ENCODE results near the gene KLHL14.

Gene KLHL14

GRCh38 chr18:32770666-32771168, 2.1 kb downstream of the KLHL14 start:
- peak; percentile 17 for DNase-seq (ENCODE audit: low spot score)

GRCh38 chr18:32770054-32770665, 2.7 kb downstream of the KLHL14 start:
- DNase-seq (ENCODE audit: low spot score): peak; percentile 23

- peak; percentile 58 for DNase-seq (ENCODE audit: low spot score)
Measured at GRCh38 chr18:32769586-32770053, 3.2 kb downstream of the KLHL14 start.

GRCh38 chr18:32769071-32769585, 3.7 kb downstream of the KLHL14 start:
- DNase-seq (ENCODE audit: low spot score): no peak

GRCh38 chr18:32767400-32767799, 5.4 kb downstream of the KLHL14 start:
- no peak for DNase-seq (ENCODE audit: low spot score)

DNA sequence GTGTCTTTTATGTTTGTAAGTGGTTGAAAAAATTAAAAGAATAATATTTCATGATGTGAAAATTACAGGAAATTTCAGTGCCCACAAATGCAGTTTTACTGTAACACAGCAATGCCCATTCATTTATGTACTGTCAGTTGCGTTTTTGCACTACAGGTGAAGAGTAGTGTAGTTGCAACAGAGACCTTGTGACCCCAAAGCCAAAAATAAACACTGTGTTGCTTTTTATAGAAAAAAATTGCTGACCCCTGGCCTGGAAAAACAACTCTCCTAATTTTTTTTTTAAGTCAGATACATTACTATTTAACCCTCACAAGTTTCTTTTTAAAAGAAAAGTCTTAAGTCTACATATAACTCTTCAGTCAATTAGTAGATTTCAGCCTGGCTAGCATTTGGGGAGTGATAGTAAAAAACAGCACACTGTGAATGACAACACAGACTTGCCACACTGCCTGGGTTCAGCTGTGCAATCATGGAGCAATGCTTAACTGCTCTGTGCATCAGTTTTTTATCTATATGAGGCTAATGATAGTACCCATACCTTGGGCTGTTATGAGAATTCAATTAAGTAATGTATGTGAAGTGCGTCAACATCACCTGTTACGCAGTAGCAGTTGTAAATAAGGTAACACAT, 8.1 kb downstream of the KLHL14 start:
- DNase-seq (ENCODE audit: low spot score): no peak

- DNase-seq (ENCODE audit: low spot score): no peak
Measured at GRCh38 chr18:32763293-32763692, 9.5 kb downstream of the KLHL14 start.

DNA sequence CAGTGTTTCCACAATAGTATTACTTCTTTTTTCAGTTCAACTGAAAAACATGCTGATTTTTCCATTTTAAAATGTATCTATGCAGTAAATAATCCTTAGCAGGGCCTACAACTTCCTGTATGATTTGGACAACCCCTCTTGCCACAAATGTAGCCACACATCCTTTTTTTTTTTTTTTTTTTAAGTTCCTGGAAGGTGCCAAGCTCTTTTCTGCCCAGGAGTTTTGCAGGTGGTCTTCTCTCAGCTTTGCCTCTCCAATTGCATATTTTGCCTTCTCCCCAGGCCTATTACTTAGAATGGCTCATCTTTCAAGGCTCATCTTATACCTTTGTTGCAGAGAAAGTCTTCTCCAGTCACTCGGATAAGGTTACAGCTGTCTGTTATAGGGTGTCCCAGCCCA, 11.6 kb downstream of the KLHL14 start:
- no peak for DNase-seq (ENCODE audit: low spot score)

- DNase-seq (ENCODE audit: low spot score): peak; percentile 32
Measured at GRCh38 chr18:32760391-32760790, 12.4 kb downstream of the KLHL14 start.

GRCh38 chr18:32759611-32760167, 13.1 kb downstream of the KLHL14 start:
- DNase-seq (ENCODE audit: low spot score): no peak

- DNase-seq (ENCODE audit: low spot score): peak; percentile 45
Measured at GRCh38 chr18:32754508-32755263, 18.1 kb downstream of the KLHL14 start.

- DNase-seq (ENCODE audit: low spot score): no peak
Measured at GRCh38 chr18:32753656-32754260, 19.1 kb downstream of the KLHL14 start.

DNA sequence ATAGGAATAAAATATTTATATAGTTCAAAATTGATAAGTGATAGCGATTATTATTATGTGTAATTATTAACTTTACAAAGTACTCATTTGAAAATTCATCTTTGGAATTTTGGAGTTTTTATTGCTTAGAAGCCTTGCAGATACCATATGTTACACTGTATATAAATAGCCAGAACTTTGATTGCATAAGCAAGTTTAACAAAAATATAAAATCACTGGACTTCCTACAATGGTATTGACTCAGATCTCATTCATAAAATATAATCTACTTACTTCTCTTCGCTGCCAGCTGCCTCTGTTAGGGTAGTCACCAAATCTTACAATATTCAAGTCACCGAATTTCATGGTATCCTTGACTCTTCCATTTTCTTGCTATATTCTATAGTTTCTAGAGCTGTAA, 22.5 kb downstream of the KLHL14 start:
- DNase-seq (ENCODE audit: low spot score): no peak

DNA sequence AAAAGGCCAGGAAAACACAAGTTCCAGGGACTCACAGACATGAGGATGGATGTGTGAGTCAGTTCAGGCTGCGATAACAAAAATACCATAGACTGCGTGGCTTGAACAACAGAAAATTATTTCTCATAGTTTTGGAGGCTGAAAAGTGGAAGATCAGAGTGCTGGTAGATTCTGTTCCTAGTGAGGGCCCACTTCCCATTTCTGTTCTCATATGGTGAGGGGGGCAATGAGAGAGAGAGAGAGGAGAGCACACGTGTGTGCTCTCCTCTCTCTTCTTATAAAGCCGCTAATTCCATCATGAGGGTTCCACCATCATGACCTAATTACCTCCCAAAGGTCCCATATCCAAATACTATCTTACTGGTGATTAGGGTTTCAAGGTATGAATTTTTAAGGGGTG, 23.0 kb downstream of the KLHL14 start:
- no peak for DNase-seq (ENCODE audit: low spot score)

DNA sequence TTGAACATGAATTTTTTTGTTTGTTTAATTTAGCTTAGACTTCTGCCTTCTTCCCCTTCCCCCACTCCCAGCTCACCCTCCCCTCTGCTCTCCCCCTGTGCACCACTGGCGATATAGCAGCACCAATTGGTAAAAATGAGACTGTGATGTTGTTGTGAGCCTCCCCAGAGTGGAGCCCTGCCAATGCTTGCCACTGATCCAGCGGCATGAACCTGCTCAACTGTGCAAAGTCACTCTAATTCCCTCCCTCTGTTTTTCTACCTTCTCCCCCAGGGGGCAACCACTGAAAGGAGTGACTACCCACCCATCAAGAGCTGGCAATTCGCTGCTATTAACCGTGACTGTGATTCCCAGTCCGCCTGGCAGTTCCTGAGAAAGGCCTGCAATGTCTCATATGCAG, 30.2 kb downstream of the KLHL14 start:
- peak; percentile 20 for DNase-seq (ENCODE audit: low spot score)

GRCh38 chr18:32735781-32736180, 37.0 kb downstream of the KLHL14 start:
- DNase-seq (ENCODE audit: low spot score): no peak

DNA sequence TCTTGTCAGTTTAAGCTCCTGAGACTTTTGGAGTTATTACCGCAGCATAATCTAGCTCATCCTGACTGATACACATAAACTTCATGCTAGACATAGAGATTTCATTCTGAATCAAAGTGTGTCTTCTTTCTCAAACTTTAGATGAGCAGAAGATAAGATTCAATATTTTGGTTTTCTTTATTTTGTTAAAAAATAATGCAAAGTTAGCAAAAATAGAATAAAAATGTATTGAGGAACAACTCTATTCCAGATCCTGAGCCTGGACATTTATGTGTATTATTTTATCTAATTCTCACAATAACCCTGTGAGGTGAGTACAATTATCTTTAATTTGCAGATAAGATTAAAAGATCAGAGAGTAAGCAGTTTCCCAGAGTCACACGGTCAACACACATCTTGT, 38.4 kb downstream of the KLHL14 start:
- no peak for DNase-seq (ENCODE audit: low spot score)

- DNase-seq (ENCODE audit: low spot score): no peak
Measured at GRCh38 chr18:32732165-32732564, 40.7 kb downstream of the KLHL14 start.

- DNase-seq (ENCODE audit: low spot score): no peak
Measured at GRCh38 chr18:32730620-32731091, 42.2 kb downstream of the KLHL14 start.

- no peak for DNase-seq (ENCODE audit: low spot score)
Measured at GRCh38 chr18:32730068-32730467, 42.8 kb downstream of the KLHL14 start.

DNA sequence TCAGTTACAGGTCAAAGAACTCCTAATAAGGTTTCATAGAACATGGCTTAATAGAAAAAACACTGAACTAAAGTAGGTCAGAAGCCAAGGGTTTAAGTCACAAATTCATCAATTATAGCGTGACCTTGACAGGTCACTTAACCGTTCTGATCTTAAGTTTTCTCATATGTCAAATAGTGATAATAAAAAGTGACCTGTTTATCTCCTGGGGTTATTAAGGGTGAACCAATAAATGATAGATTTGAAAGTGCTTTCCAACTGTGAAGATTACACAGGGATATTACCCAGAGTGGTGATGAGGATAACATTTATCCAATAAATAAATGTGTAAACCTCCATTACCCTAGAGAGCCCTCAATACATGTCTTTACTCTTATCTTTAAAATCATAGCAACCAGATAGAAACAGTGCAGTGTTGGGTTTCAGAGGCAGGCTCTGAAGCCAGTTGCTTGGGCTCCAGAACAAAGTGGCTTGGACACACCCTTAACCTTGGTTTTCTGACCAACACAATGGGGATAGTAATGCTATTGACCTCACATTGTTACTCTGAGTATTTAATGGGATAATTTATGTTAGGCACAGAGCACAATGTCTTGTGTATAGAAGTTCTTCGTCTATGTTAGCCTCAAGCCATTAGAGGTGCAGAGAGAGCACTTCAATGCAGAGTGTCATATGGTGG, 48.6 kb downstream of the KLHL14 start:
- DNase-seq (ENCODE audit: low spot score): no peak
